H1 (cell line): ENCODE results near the gene RBBP6. TPM values are rescaled to one million over a fixed set of nuclear protein-coding genes. Genes with fewer than 3 reads are reported as not detected.

Experiments used
- POLR2AphosphoS5 ChIP-seq: IDR thresholded peaks from 2 replicates; pipeline ENCODE4 v1.6.1; 2011; ENCODE audit warnings: low read depth, low read length
- SRF ChIP-seq: IDR thresholded peaks from 2 replicates; pipeline ENCODE4 v1.6.1; 2011; ENCODE audit warnings: mild to moderate bottlenecking, low read depth, low read length, moderate library complexity
- ZNF274 ChIP-seq: IDR thresholded peaks from 2 replicates; pipeline ENCODE4 v1.7.0; 2012; ENCODE audit warnings: low read length, borderline replicate concordance; ENCODE audit errors: extremely low read depth
- polyA plus RNA-seq, 7 experiments: library from polyadenylated mRNA; depleted of rRNA in 3 of 7; stranded (reverse) in 5 of 7; unstranded in 2 of 7; fragments of >200 nt in 5 of 7; fragments of 200-250 nt in 2 of 7; gene quantifications; 1 replicate in 5 of 7; 2 replicates in 1 of 7; 4 replicates in 1 of 7; pipeline versions ENCODE4 v1.2.1 to v1.2.3, GENCODE V29; 2011 to 2013; ENCODE audit warnings: missing spikeins in 2 of 7, mixed read lengths in 2 of 7
- total RNA-seq: library from RNA; stranded (reverse); fragmentation: NEBNext Ultra II Directional; extraction: Animal tissue kit (Norgen Biotek cat#: 25700); gene quantifications from 2 replicates; pipeline ENCODE4 v1.2.1, GENCODE V29; 2021

The RBBP6 gene
- total and polyA plus RNA-seq, 2 of the 8 experiments (the other 6 are each of a cell fraction or from before 2014, with no cell fraction given): 22.5 to 54.5 TPM

DNA sequence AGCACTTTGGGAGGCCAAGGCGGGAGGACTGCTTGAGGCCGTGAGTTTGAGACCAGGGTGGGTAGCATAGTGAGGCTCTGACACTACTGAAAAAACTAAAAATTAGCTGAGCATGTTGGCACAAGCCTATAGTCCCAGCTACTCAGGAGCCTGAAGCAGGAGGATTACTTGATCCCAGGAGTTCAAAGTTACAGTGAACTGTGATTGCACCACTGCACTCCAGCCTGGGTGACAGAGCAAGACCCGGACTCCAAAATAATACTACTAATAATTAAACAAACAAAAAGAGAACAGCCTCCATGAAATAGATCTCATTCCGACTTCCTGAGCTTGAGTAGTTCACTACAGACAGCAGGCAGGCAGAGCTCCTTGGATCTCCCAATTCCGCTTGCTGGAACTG, 2.7 kb upstream of the RBBP6 start (continued):
- TF ChIP-seq POLR2AphosphoS5: no peak
- no peak for TF ChIP-seq SRF
- no peak for TF ChIP-seq ZNF274
